K562 (cell line): ENCODE results near the gene CBLC. TPM values are rescaled to one million over a fixed set of nuclear protein-coding genes. Genes with fewer than 3 reads are reported as not detected.

Experiments
- ATAC-seq: fragments of 200-7000 bp; cut with Tn5 transposase; 3 replicates; pipeline ENCODE4 v1.9.1; 2020; ENCODE audit warnings: moderate library complexity
- BruUV-seq: library from RNA; stranded (reverse); fragments of 400-500 nt; replicated peaks from 2 replicates; lab custom pipeline; 2021; lab: Mats Ljungman, UMichigan
- CTCF ChIA-PET: fragments of 300-600 bp; formaldehyde crosslinking; extraction: SDS; loops from one replicate; lab custom pipeline; 2021; ENCODE audit warnings: low intra/inter-chr PET ratio; lab: Yijun Ruan, JAX
- POLR2A ChIA-PET: fragments of 300-600, 350-650 bp; sonication (Branson Sonifier 250); formaldehyde crosslinking; extraction: SDS; loops from one replicate; lab custom pipeline; 2021; ENCODE audit warnings: antibody characterized with exemption, inconsistent platforms; lab: Yijun Ruan, JAX
- DNase-seq, 4 experiments: peaks; one replicate each; pipeline versions ENCODE4 v3.0.0 to v3.0.0-alpha.2; 2011 to 2018; ENCODE audit warnings: low spot score in 3 of 4, mixed read lengths in 3 of 4; ENCODE audit errors: extremely low read depth in 1 of 4
- FAIRE-seq: peaks from 2 replicates; lab custom pipeline; 2011; peaks lifted over from hg19 to GRCh38; lab: Jason Lieb, UNC
- H2AFZ ChIP-seq: 2 replicates; pipeline ENCODE4 v1.6.0; 2011; ENCODE audit warnings: low read depth, low read length, control low read depth, inconsistent platforms
- H3K27ac ChIP-seq: fragments of 200-600 bp; 3 replicates; pipeline ENCODE4 v1.8.0; 2011; ENCODE audit warnings: low read depth, mild to moderate bottlenecking, control low read depth, inconsistent platforms, low read length, moderate library complexity, mixed read lengths; ENCODE audit errors: extremely low read depth
- H3K27me3 ChIP-seq, 2 experiments: fragments of 300-600 bp in 1 of 2; 2 replicates in 1 of 2; 3 replicates in 1 of 2; pipeline versions ENCODE4 v1.6.0 to v1.8.0; 2011; ENCODE audit warnings: inconsistent platforms in 2 of 2, low read length in 2 of 2, mild to moderate bottlenecking in 1 of 2, mixed read lengths in 1 of 2, moderate library complexity in 1 of 2; ENCODE audit not compliant: control insufficient read depth in 2 of 2, insufficient read depth in 2 of 2
- H3K36me3 ChIP-seq: fragments of 300-600 bp; 3 replicates; pipeline ENCODE4 v1.8.0; 2011; ENCODE audit warnings: mild to moderate bottlenecking, low read length, inconsistent platforms; ENCODE audit not compliant: control insufficient read depth, insufficient read depth
- H3K4me1 ChIP-seq, 2 experiments: fragments of 200-600 bp in 1 of 2; replicated peaks in 1 of 2; 2 replicates in 1 of 2; 3 replicates in 1 of 2; pipeline versions ENCODE4 v1.5.1 to v1.8.0; 2011; ENCODE audit warnings: inconsistent platforms in 2 of 2, low read length in 2 of 2, mild to moderate bottlenecking in 1 of 2, mixed read lengths in 1 of 2, moderate library complexity in 1 of 2; ENCODE audit not compliant: control insufficient read depth in 2 of 2, insufficient read depth in 2 of 2
- H3K4me2 ChIP-seq: 2 replicates; pipeline ENCODE4 v1.6.1; 2011; ENCODE audit warnings: low read length, control low read depth, inconsistent platforms, mixed read lengths; ENCODE audit not compliant: insufficient read depth
- H3K4me3 ChIP-seq: fragments of 200-600 bp; sonication (generic), shearing (Covaris generic); 2 replicates; pipeline ENCODE4 v1.5.1; 2016; ENCODE audit warnings: control low read depth, inconsistent platforms
- H3K79me2 ChIP-seq: fragments of 200-600 bp; 3 replicates; pipeline ENCODE4 v1.8.0; 2011; ENCODE audit warnings: low read length, inconsistent platforms; ENCODE audit not compliant: control insufficient read depth, insufficient read depth
- H3K9ac ChIP-seq, 2 experiments: 2 replicates each; pipeline versions ENCODE4 v1.6.0 to v1.6.1; 2011; ENCODE audit warnings: low read depth in 2 of 2, low read length in 2 of 2, control low read depth in 1 of 2, inconsistent platforms in 1 of 2, mild to moderate bottlenecking in 1 of 2, mixed read lengths in 1 of 2; ENCODE audit not compliant: insufficient read depth in 1 of 2
- H3K9me1 ChIP-seq: one replicate; pipeline ENCODE4 v1.6.0; 2011; ENCODE audit warnings: inconsistent platforms, mild to moderate bottlenecking, low read length, moderate library complexity; ENCODE audit not compliant: control insufficient read depth, insufficient read depth
- H3K9me3 ChIP-seq: replicated peaks from 2 replicates; pipeline ENCODE4 v1.5.1; 2011; ENCODE audit warnings: low read depth, low read length, inconsistent platforms; ENCODE audit not compliant: control insufficient read depth, insufficient read depth
- H4K20me1 ChIP-seq: replicated peaks from 2 replicates; pipeline ENCODE4 v1.6.1; 2011; ENCODE audit warnings: low read length, inconsistent platforms, mixed read lengths; ENCODE audit not compliant: control insufficient read depth, insufficient read depth
- CTCFL ChIP-seq: IDR thresholded peaks from 2 replicates; pipeline ENCODE4 v1.6.1; 2011; ENCODE audit warnings: borderline replicate concordance, low read depth, mild to moderate bottlenecking, moderate library complexity, low read length; ENCODE audit not compliant: insufficient read depth, poor library complexity, severe bottlenecking
- MAFG ChIP-seq: fragments of 450-650 bp; conservative IDR thresholded peaks from 2 replicates; pipeline ENCODE4 v1.6.1; 2016; ENCODE audit warnings: missing genetic modification characterization, missing compliant biosample characterization
- PHB ChIP-seq: fragments of 250-450 bp; sonication (Bioruptor Pico); IDR thresholded peaks from 2 replicates; pipeline ENCODE4 v1.5.0; 2021
- SIN3B ChIP-seq: fragments of 450-650 bp; IDR thresholded peaks from 2 replicates; pipeline ENCODE4 v1.6.1; 2017; ENCODE audit warnings: low read depth, mild to moderate bottlenecking, moderate library complexity
- SREBF1 ChIP-seq: fragments of 150-350 bp; IDR thresholded peaks from 2 replicates; pipeline ENCODE4 v1.6.1; 2014; ENCODE audit warnings: antibody characterized with exemption, low read depth, low read length, borderline replicate concordance
- TEAD2 ChIP-seq: fragments of 450-650 bp; IDR thresholded peaks from 2 replicates; pipeline ENCODE4 v1.6.1; 2016; ENCODE audit warnings: missing genetic modification characterization, control low read depth, missing compliant biosample characterization
- ZNF740 ChIP-seq, 3 experiments: fragments of 200-800 bp in 1 of 3; sonication (Bioruptor generic) in 1 of 3; sonication (generic) in 1 of 3; formaldehyde crosslinking in 1 of 3; IDR thresholded peaks; 2 replicates each; pipeline versions ENCODE4 v1.6.1 to v1.8.0; 2016 to 2022; ENCODE audit warnings: mild to moderate bottlenecking in 2 of 3, missing compliant biosample characterization in 2 of 3, missing genetic modification characterization in 2 of 3, missing genetic modification reagents in 1 of 3
- WGBS: fragments of 100-300 bp; shearing (Covaris generic); methylation state at CpG from one replicate; pipeline ENCODE4 v1.1.6; 2016; ENCODE audit warnings: low coverage, mixed read lengths; ENCODE audit not compliant: insufficient coverage; ENCODE audit errors: missing lambda C conversion rate; 5-methylcytosine and 5-hydroxymethylcytosine counted together
- in situ Hi-C: fragments of 300-500 bp; cut with MboI; formaldehyde crosslinking; loops from 4 replicates; pipeline ENCODE4 v1.15.0; 2018; ENCODE audit warnings: inconsistent platforms, mixed read lengths
- intact Hi-C: fragments of 100-400 bp; cut with micrococcal nuclease; formaldehyde crosslinking; loops from 2 replicates; pipeline ENCODE4 v1.14.2; 2022
- polyA plus RNA-seq, 8 experiments: library from polyadenylated mRNA; depleted of rRNA in 4 of 8; stranded (reverse) in 5 of 8; unstranded in 3 of 8; fragments of >200 nt; fragmentation: Nextera tagmentation in 2 of 8; fragmentation: Illumina TruSeq in 1 of 8; extraction: Ambion mirVana in 2 of 8; extraction: Trizol in 1 of 8; gene quantifications; 2 replicates each; pipeline versions ENCODE4 v1.2.1 to v1.2.3, GENCODE V29; 2011 to 2014; ENCODE audit warnings: inconsistent platforms in 1 of 8, missing spikeins in 1 of 8
- total RNA-seq, 7 experiments: library from RNA; depleted of rRNA in 6 of 7; stranded (reverse); fragments of >200 nt in 6 of 7; fragmentation: Illumina TruSeq in 2 of 7; extraction: Trizol in 2 of 7; gene quantifications; 2 replicates each; pipeline versions ENCODE4 v1.2.1 to v1.2.3, GENCODE V29; 2011 to 2021; ENCODE audit warnings: low replicate concordance in 1 of 7

The CBLC gene
- total and polyA plus RNA-seq, 9 of the 15 experiments (the other 6 are each of a cell fraction or from before 2014, with no cell fraction given): 0.09 TPM; not detected in 8

GRCh38 chr19:44749292-44749691, 28.4 kb upstream of the CBLC start:
- BruUV-seq: no TSS peak
- WGBS: 88% methylated on average over 1 of the region's 1 CpG
- TF ChIP-seq ZNF740 (CRISPR knock-in tag; IDR thresholded peaks at IDR 0.05): 0 out of 2 replicates have a peak, but pooled peaks have one; percentile 10
- no peak for TF ChIP-seq ZNF740 (tag; IDR thresholded peaks at IDR 0.05)
- no peak for TF ChIP-seq SREBF1
- no peaks in the 10 kb centered on the region for H3K27me3 ChIP-seq
- H3K9me3 ChIP-seq: no peaks in the 10 kb centered on the region
- in situ Hi-C loops: no loop called here
- H4K20me1 ChIP-seq: no peaks in the 10 kb centered on the region
- CTCF ChIA-PET: no interaction called here
- DNase-seq (no peak), ATAC-seq (no peak), FAIRE-seq (no peak)
- H3K4me2 ChIP-seq: peak overlapping the region; percentile 7
- H3K36me3 ChIP-seq: no peaks in the 10 kb centered on the region
- H3K4me1 ChIP-seq: peaks cover 18 to 44% of the 10 kb centered on the region in 2 experiments
- POLR2A ChIA-PET: interaction anchor here (0.6 to 1.7 kb wide), 5 partner anchors 10 to 25 kb away, joined by 3 to 4 read pairs (median 3); no protein-coding TSS in a partner anchor
- no peaks in the 10 kb centered on the region for H3K79me2 ChIP-seq
- intact Hi-C loops: no loop called here
- H3K9me1 ChIP-seq: no peaks in the 10 kb centered on the region
- peak overlapping the region; percentile 44; the same call in 1 of the 3 replicates for H3K27ac ChIP-seq
- peak overlapping the region; percentile 45 for H3K4me3 ChIP-seq
- peak overlapping the region in 1 of 2 experiments; percentile 90; a peak in 1 of 4 replicates for H3K9ac ChIP-seq
- no peak overlapping the region for H2AFZ ChIP-seq

- POLR2A ChIA-PET: interaction anchor here (1.4 to 1.7 kb wide), 2 partner anchors 11 to 22 kb away, joined by 3 to 4 read pairs; no protein-coding TSS in a partner anchor
- intact Hi-C loops: no loop called here
- 72% methylated on average over 9 of the region's 10 CpGs for WGBS
- TF ChIP-seq SIN3B (no peak), CTCFL (no peak), MAFG (no peak), PHB (CRISPR knock-in tag) (no peak), TEAD2 (tag) (no peak)
Measured at GRCh38 chr19:44749994-44750393, 27.7 kb upstream of the CBLC start.

More at GRCh38 chr19:44749994-44750393, 27.7 kb upstream of the CBLC start:
- no peaks in the 10 kb centered on the region for H4K20me1 ChIP-seq
- no peaks in the 10 kb centered on the region for H3K9me3 ChIP-seq
- no peaks in the 10 kb centered on the region for H3K9me1 ChIP-seq
- ATAC-seq: no peak
- no peaks in the 10 kb centered on the region for H3K36me3 ChIP-seq
- in situ Hi-C loops: no loop called here
- H3K9ac ChIP-seq: no peak overlapping the region
- H3K27ac ChIP-seq: no peak overlapping the region
- no peak for DNase-seq
- H3K27me3 ChIP-seq: no peaks in the 10 kb centered on the region
- no TSS peak for BruUV-seq
- H3K4me2 ChIP-seq: no peak overlapping the region
- peaks cover 23 to 49% of the 10 kb centered on the region in 2 experiments for H3K4me1 ChIP-seq
- no peak for FAIRE-seq
- CTCF ChIA-PET: no interaction called here
- no peak overlapping the region for H3K4me3 ChIP-seq
- H3K79me2 ChIP-seq: no peaks in the 10 kb centered on the region
- H2AFZ ChIP-seq: no peak overlapping the region
